Transverse colon (tissue), 4 donors: ENCODE results near the gene ECT2L. TPM values are rescaled to one million over a fixed set of nuclear protein-coding genes. Genes with fewer than 3 reads are reported as not detected.

Experiments
- DNase-seq: peaks from one replicate; pipeline ENCODE4 v3.0.0-alpha.2; 2019
- H3K27ac ChIP-seq, 4 donors: fragments of 200-600 bp; sonication (generic); 2 replicates each; pipeline ENCODE4 v1.5.1; 2016 to 2018; ENCODE audit warnings: inconsistent platforms in 4 of 4
- H3K27me3 ChIP-seq: fragments of 200-600 bp; sonication (generic); 2 replicates; pipeline ENCODE4 v1.5.1; 2017; ENCODE audit warnings: inconsistent platforms
- H3K36me3 ChIP-seq, 4 donors: fragments of 200-600 bp; sonication (generic); 2 replicates each; pipeline ENCODE4 v1.5.1; 2017 to 2019; ENCODE audit warnings: inconsistent platforms in 4 of 4
- H3K4me1 ChIP-seq, 4 donors: fragments of 200-600 bp; sonication (generic); 2 replicates each; pipeline ENCODE4 v1.5.1; 2017 to 2020; ENCODE audit warnings: inconsistent platforms in 4 of 4
- H3K4me3 ChIP-seq, 4 donors: fragments of 200-600 bp; sonication (generic); 1 replicate in 1 of 4; 2 replicates in 3 of 4; pipeline versions ENCODE4 v1.5.1 to v1.6.1; 2017 to 2019; ENCODE audit warnings: inconsistent platforms in 4 of 4
- H3K9me3 ChIP-seq, 2 donors: fragments of 200-600 bp; sonication (generic); 2 replicates each; pipeline ENCODE4 v1.5.1; 2017 to 2019; ENCODE audit warnings: inconsistent platforms in 2 of 2
- EP300 ChIP-seq: sonication (generic); formaldehyde crosslinking; IDR thresholded peaks from one replicate; pipeline ENCODE4 v1.6.1; 2017; ENCODE audit warnings: antibody characterized with exemption, low read depth
- POLR2A ChIP-seq: fragments of 450-650 bp; IDR thresholded peaks from one replicate; pipeline ENCODE4 v1.6.1; 2016; ENCODE audit warnings: antibody characterized with exemption, mild to moderate bottlenecking, moderate library complexity
- POLR2AphosphoS5 ChIP-seq, 3 donors: sonication (generic); formaldehyde crosslinking; IDR thresholded peaks; one replicate each; pipeline ENCODE4 v1.6.1; 2016; ENCODE audit warnings: antibody characterized with exemption in 3 of 3
- WGBS, 2 donors: methylation state at CpG; one replicate each; pipeline ENCODE4 v1.1.5; 2018; ENCODE audit warnings: low coverage in 1 of 2; 5-methylcytosine and 5-hydroxymethylcytosine counted together
- in situ Hi-C, 4 donors: fragments of 200-750 bp; cut with MboI; loops; one replicate each; pipeline versions ENCODE4 v1.15.0 to v1.15.1; 2017; ENCODE audit warnings: low sequenced_read_pairs in 3 of 4, low pct_ligation_motif_present in 1 of 4, low pct_unique_long_range_greater_than_20kb in 1 of 4
- intact Hi-C: fragments of 100-400 bp; cut with DNase I; formaldehyde crosslinking; loops from one replicate; pipeline ENCODE4 v1.15.1; 2023; ENCODE audit warnings: low total_unique reads
- total RNA-seq, 4 donors: library from RNA; depleted of rRNA; stranded (reverse); fragments of >200 nt; gene quantifications; one replicate each; pipeline ENCODE4 v1.1.0, GENCODE V29; 2016
- TF ChIP-seq, protein P1 (sequence below), 5 experiments: fragments of 200-600 bp in 3 of 5; fragments of 450-650 bp in 2 of 5; sonication (generic) in 3 of 5; IDR thresholded peaks; 1 replicate in 2 of 5; 2 replicates in 3 of 5; pipeline ENCODE4 v1.5.1; 2016 to 2017; ENCODE audit warnings: antibody characterized with exemption in 5 of 5, inconsistent platforms in 3 of 5, mild to moderate bottlenecking in 2 of 5, moderate library complexity in 1 of 5

Gene ECT2L
- total RNA-seq, 4 donors from 2014 or later, result 0.16 TPM; not detected in 3

DNA sequence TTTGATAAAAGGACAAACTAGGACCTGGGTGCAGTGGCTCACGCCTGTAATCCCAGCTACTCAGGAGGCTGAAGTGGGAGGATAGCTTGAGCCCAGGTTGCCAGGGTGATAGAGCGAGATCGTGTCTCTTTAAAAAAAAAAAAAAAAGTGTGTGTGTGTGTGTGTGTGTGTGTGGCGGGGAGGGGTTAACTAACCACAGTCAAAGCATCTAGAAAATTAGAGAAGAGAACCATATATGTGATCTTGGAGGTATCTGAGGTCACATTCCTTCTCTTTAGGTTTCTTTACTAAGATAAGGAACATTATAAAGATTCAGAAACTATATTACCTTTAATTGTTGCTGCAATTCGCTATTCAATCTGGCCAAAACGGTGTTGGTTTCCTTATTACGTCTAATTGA, 111.3 kb downstream of the ECT2L start:
- Histone ChIP-seq H3K36me3 (peaks cover 0 to 35% (median 10%) of the 10 kb centered on the region in 4 donors), H3K9me3 (no peaks in the 10 kb centered on the region), H3K4me1 (no peaks in the 10 kb centered on the region), H3K27me3 (no peaks in the 10 kb centered on the region), H3K27ac (no peak overlapping the region), H3K4me3 (no peak overlapping the region)
- 59 to 62% methylated on average over 6 to 7 of the region's 7 CpGs for WGBS, 2 donors
- intact Hi-C loops, result no loop called here
- DNase-seq, result no peak
- TF ChIP-seq, protein P1, sequence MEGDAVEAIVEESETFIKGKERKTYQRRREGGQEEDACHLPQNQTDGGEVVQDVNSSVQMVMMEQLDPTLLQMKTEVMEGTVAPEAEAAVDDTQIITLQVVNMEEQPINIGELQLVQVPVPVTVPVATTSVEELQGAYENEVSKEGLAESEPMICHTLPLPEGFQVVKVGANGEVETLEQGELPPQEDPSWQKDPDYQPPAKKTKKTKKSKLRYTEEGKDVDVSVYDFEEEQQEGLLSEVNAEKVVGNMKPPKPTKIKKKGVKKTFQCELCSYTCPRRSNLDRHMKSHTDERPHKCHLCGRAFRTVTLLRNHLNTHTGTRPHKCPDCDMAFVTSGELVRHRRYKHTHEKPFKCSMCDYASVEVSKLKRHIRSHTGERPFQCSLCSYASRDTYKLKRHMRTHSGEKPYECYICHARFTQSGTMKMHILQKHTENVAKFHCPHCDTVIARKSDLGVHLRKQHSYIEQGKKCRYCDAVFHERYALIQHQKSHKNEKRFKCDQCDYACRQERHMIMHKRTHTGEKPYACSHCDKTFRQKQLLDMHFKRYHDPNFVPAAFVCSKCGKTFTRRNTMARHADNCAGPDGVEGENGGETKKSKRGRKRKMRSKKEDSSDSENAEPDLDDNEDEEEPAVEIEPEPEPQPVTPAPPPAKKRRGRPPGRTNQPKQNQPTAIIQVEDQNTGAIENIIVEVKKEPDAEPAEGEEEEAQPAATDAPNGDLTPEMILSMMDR (IDR thresholded peaks at IDR 0.05), result no peak
- no peak for TF ChIP-seq POLR2AphosphoS5 (IDR thresholded peaks at IDR 0.05)
- no peak for TF ChIP-seq POLR2A
- no peak for TF ChIP-seq EP300
- in situ Hi-C loops, result no loop called here

DNA sequence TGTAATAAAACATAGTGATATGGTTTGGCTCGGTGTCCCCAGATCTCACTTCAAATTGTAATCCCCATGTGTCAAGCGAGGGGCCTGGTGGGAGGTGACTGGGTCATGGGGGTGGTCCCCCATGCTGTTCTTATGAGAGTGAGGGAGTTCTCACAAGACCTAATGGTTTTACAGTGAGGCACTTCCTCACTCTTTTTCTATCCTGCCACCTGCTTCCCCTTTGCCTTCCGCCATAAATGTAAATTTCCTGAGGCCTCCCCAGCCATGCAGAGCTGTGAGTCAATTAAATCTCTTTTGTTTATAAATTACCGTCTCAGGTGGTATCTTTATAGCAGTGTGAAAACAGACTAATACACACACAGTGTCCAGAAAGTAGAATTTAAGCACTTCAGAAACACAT, 113.6 kb downstream of the ECT2L start:
- DNase-seq, result no peak
- 67 to 83% methylated on average over 2 to 4 of the region's 4 CpGs for WGBS, 2 donors
- TF ChIP-seq EP300 (no peak), POLR2AphosphoS5 (IDR thresholded peaks at IDR 0.05) (no peak), POLR2A (no peak)
- TF ChIP-seq, protein P1 (IDR thresholded peaks at IDR 0.05), result no peak
- Histone ChIP-seq H3K9me3 (no peaks in the 10 kb centered on the region), H3K27ac (no peak overlapping the region), H3K4me3 (no peak overlapping the region), H3K4me1 (no peaks in the 10 kb centered on the region), H3K36me3 (peaks cover 0 to 25% (median 11%) of the 10 kb centered on the region in 4 donors), H3K27me3 (no peaks in the 10 kb centered on the region)
- intact Hi-C loops (no loop called here), in situ Hi-C loops (no loop called here)

DNA sequence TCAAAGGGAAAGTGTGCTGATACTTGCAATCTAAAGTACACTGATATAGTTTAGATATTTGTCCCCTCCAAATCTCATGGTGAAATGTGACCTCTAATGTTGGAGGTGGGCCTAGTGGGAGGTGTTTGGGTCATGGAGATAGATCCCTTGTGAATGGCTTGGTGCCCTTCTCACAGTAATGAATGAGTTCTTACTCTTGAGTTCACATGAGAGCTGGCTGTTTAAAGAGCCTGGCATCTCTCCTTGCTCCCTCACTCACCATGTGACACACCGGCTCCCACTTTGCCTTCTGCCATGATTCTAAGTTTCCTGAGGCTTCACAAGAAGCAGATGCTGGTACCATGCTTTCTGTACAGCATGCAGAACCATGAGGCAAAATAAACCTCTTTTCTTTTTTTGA, 114.1 kb downstream of the ECT2L start:
- Histone ChIP-seq H3K4me3 (no peak overlapping the region), H3K36me3 (peaks cover 0 to 25% (median 11%) of the 10 kb centered on the region in 4 donors), H3K9me3 (no peaks in the 10 kb centered on the region), H3K4me1 (no peaks in the 10 kb centered on the region), H3K27ac (no peak overlapping the region), H3K27me3 (no peaks in the 10 kb centered on the region)
- 100% methylated on average over 1 of the region's 1 CpG; no CpG with 5 or more reads in 1 of the 2 donors for WGBS, 2 donors
- intact Hi-C loops, result no loop called here
- no peak for DNase-seq
- in situ Hi-C loops, result no loop called here
- TF ChIP-seq POLR2AphosphoS5 (IDR thresholded peaks at IDR 0.05), result no peak
- TF ChIP-seq EP300, result no peak
- TF ChIP-seq, protein P1 (IDR thresholded peaks at IDR 0.05), result no peak
- no peak for TF ChIP-seq POLR2A

DNA sequence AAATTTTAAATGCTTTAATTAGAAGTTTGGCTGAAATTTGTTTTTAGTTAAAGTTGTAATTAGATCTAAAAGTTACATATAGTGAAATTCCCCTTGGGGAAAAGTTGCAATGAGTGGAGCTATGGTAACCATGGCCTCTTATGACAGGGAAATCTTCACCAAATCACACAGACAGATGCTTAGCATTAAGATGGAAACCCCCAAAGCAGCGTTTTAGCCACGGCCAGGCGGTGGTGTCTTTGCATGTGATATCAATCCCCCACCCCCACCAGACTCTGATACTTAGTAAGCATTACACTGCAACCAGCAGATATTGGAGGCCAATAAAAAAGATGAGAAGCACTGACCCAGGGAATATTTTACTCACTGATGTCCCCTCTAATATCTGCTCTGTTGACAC, 116.4 kb downstream of the ECT2L start:
- DNase-seq, result no peak
- Histone ChIP-seq H3K27ac (no peak overlapping the region), H3K27me3 (no peaks in the 10 kb centered on the region), H3K9me3 (no peaks in the 10 kb centered on the region), H3K36me3 (peaks cover 0 to 29% (median 13%) of the 10 kb centered on the region in 4 donors), H3K4me3 (no peak overlapping the region), H3K4me1 (no peaks in the 10 kb centered on the region)
- intact Hi-C loops (no loop called here), in situ Hi-C loops (no loop called here)
- TF ChIP-seq POLR2A (no peak), POLR2AphosphoS5 (IDR thresholded peaks at IDR 0.05) (no peak)
- 82% methylated on average over 3 of the region's 3 CpGs; no CpG with 5 or more reads in 1 of the 2 donors for WGBS, 2 donors

DNA sequence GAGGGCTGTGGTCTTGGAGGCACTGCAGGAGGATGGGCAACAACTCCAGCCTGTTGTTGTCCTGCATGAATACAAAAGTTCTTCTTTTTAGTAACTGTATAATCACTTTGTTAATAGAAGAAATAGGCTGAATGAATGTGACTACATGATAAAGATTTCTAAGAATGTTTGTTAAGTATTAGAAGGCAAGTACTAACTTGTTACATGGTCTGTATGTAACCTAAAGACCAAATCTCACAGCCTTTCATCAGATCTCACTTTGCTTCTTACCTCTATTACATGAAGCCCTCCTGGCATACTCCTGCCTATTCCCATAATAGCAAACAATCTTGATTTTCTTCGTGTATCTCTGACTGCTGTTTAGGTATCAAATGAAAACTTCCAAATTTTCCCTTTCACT, 118.8 kb downstream of the ECT2L start:
- TF ChIP-seq, protein P1 (IDR thresholded peaks at IDR 0.05), result no peak
- TF ChIP-seq POLR2AphosphoS5 (IDR thresholded peaks at IDR 0.05) (no peak), EP300 (no peak), POLR2A (no peak)
- in situ Hi-C loops, result no loop called here
- Histone ChIP-seq H3K36me3 (peaks cover 0 to 22% (median 8%) of the 10 kb centered on the region in 4 donors), H3K27me3 (no peaks in the 10 kb centered on the region), H3K4me3 (no peak overlapping the region), H3K27ac (no peak overlapping the region), H3K4me1 (no peaks in the 10 kb centered on the region), H3K9me3 (no peaks in the 10 kb centered on the region)
- intact Hi-C loops, result no loop called here
- 57 to 91% methylated on average over 1 of the region's 1 CpG for WGBS, 2 donors
- no peak for DNase-seq
